Astrocyte (in vitro differentiated cells and primary cell): ENCODE results near the gene LUC7L3. TPM values are rescaled to one million over a fixed set of nuclear protein-coding genes. Genes with fewer than 3 reads are reported as not detected.

ENCODE experiments used
- DNase-seq: peaks from one replicate; pipeline ENCODE4 v3.0.0-alpha.2; 2010; ENCODE audit warnings: low read depth
- FAIRE-seq: peaks from 2 replicates; lab custom pipeline; 2011; peaks lifted over from hg19 to GRCh38; lab: Jason Lieb, UNC
- H2AFZ ChIP-seq: 2 replicates; pipeline ENCODE4 v1.6.0; 2012; ENCODE audit warnings: low read depth, low read length, inconsistent platforms
- H3K27ac ChIP-seq: 2 replicates; pipeline ENCODE4 v1.5.1; 2011; ENCODE audit warnings: low read depth, low read length, inconsistent platforms
- H3K27me3 ChIP-seq: 2 replicates; pipeline ENCODE4 v1.6.0; 2011; ENCODE audit warnings: low read length, inconsistent platforms; ENCODE audit not compliant: insufficient read depth
- H3K36me3 ChIP-seq: 2 replicates; pipeline ENCODE4 v1.5.1; 2011; ENCODE audit warnings: low read length, inconsistent platforms; ENCODE audit not compliant: insufficient read depth
- H3K4me1 ChIP-seq: 2 replicates; pipeline ENCODE4 v1.5.1; 2011; ENCODE audit warnings: low read length, inconsistent platforms; ENCODE audit not compliant: insufficient read depth
- H3K4me2 ChIP-seq: 2 replicates; pipeline ENCODE4 v1.6.0; 2012; ENCODE audit warnings: low read length, inconsistent platforms
- H3K4me3 ChIP-seq: 2 replicates; pipeline ENCODE4 v1.5.1; 2011; ENCODE audit warnings: low read depth, mild to moderate bottlenecking, low read length, inconsistent platforms; ENCODE audit not compliant: insufficient read depth
- H3K79me2 ChIP-seq: 2 replicates; pipeline ENCODE4 v1.6.0; 2012; ENCODE audit warnings: mild to moderate bottlenecking, low read length, inconsistent platforms; ENCODE audit not compliant: insufficient read depth
- H3K9ac ChIP-seq: 2 replicates; pipeline ENCODE4 v1.6.0; 2012; ENCODE audit warnings: mild to moderate bottlenecking, low read length, inconsistent platforms
- H3K9me3 ChIP-seq: 2 replicates; pipeline ENCODE4 v1.5.1; 2012; ENCODE audit warnings: low read depth, mild to moderate bottlenecking, low read length, inconsistent platforms; ENCODE audit not compliant: insufficient read depth
- H4K20me1 ChIP-seq: 2 replicates; pipeline ENCODE4 v1.6.0; 2012; ENCODE audit warnings: low read length, inconsistent platforms; ENCODE audit not compliant: insufficient read depth
- H3K27ac Mint-ChIP-seq: one replicate; pipeline ENCODE4 v1.8.0; 2021; ENCODE audit warnings: mild to moderate bottlenecking, mixed read lengths; ENCODE audit not compliant: unreplicated experiment
- H3K27me3 Mint-ChIP-seq: one replicate; pipeline ENCODE4 v1.8.0; 2021; ENCODE audit warnings: low read depth, mixed read lengths; ENCODE audit not compliant: unreplicated experiment
- H3K36me3 Mint-ChIP-seq: one replicate; pipeline ENCODE4 v1.8.0; 2021; ENCODE audit warnings: low read depth, mixed read lengths; ENCODE audit not compliant: unreplicated experiment
- H3K4me1 Mint-ChIP-seq: one replicate; pipeline ENCODE4 v1.8.0; 2021; ENCODE audit warnings: low read depth, mixed read lengths; ENCODE audit not compliant: unreplicated experiment
- H3K4me3 Mint-ChIP-seq: one replicate; pipeline ENCODE4 v1.8.0; 2021; ENCODE audit warnings: mild to moderate bottlenecking, moderate library complexity, mixed read lengths; ENCODE audit not compliant: unreplicated experiment
- H3K9me3 Mint-ChIP-seq: one replicate; pipeline ENCODE4 v1.8.0; 2021; ENCODE audit warnings: mild to moderate bottlenecking, mixed read lengths; ENCODE audit not compliant: unreplicated experiment
- CTCF ChIP-seq: IDR thresholded peaks from 2 replicates; pipeline ENCODE4 v1.5.1; 2011; ENCODE audit warnings: low read depth, mild to moderate bottlenecking, inconsistent platforms, low read length, moderate library complexity; ENCODE audit not compliant: insufficient read depth
- EZH2 ChIP-seq: IDR thresholded peaks from 2 replicates; pipeline ENCODE4 v1.6.1; 2012; ENCODE audit warnings: mild to moderate bottlenecking, low read length, inconsistent platforms; ENCODE audit not compliant: insufficient read depth
- total RNA-seq: library from RNA; stranded (reverse); gene quantifications from 2 replicates; pipeline ENCODE4 v1.2.1, GENCODE V29; 2021

Gene LUC7L3
- total RNA-seq, 1 donor from 2014 or later: 93.0 TPM

GRCh38 chr17:50735287-50735686 lies 15.9 kb downstream of the LUC7L3 start:
- H3K9ac ChIP-seq: no peak overlapping the region
- no peak overlapping the region for H3K4me2 ChIP-seq
- no peaks in the 10 kb centered on the region for H3K27me3 ChIP-seq
- Mint-ChIP-seq H3K4me3 (no peak overlapping the region), H3K9me3 (no peaks in the 10 kb centered on the region), H3K36me3 (peaks cover 8% of the 10 kb centered on the region), H3K27me3 (no peaks in the 10 kb centered on the region), H3K27ac (no peak overlapping the region), H3K4me1 (peaks cover 27% of the 10 kb centered on the region)
- DNase-seq (no peak), FAIRE-seq (no peak)
- no peak overlapping the region for H2AFZ ChIP-seq
- H3K36me3 ChIP-seq: peaks cover 14% of the 10 kb centered on the region
- TF ChIP-seq EZH2 (no peak), CTCF (no peak)
- H3K27ac ChIP-seq: no peak overlapping the region
- H3K9me3 ChIP-seq: no peaks in the 10 kb centered on the region
- no peak overlapping the region for H3K4me3 ChIP-seq
- H3K79me2 ChIP-seq: peaks cover 98% of the 10 kb centered on the region
- H4K20me1 ChIP-seq: peaks cover 89% of the 10 kb centered on the region
- H3K4me1 ChIP-seq: peaks cover 3% of the 10 kb centered on the region

GRCh38 chr17:50737118-50737698 lies 17.8 kb downstream of the LUC7L3 start:
- Histone ChIP-seq H2AFZ (no peak overlapping the region), H3K9me3 (no peaks in the 10 kb centered on the region), H3K27ac (no peak overlapping the region), H4K20me1 (peaks cover 86% of the 10 kb centered on the region), H3K27me3 (no peaks in the 10 kb centered on the region), H3K9ac (no peak overlapping the region), H3K4me3 (no peak overlapping the region), H3K4me1 (peaks cover 3% of the 10 kb centered on the region), H3K4me2 (no peak overlapping the region), H3K79me2 (peaks cover 94% of the 10 kb centered on the region), H3K36me3 (peaks cover 28% of the 10 kb centered on the region)
- H3K36me3 Mint-ChIP-seq: peaks cover 8% of the 10 kb centered on the region
- H3K4me3 Mint-ChIP-seq: no peak overlapping the region
- no peaks in the 10 kb centered on the region for H3K9me3 Mint-ChIP-seq
- DNase-seq (no peak), FAIRE-seq (no peak)
- H3K4me1 Mint-ChIP-seq: peaks cover 20% of the 10 kb centered on the region
- H3K27me3 Mint-ChIP-seq: no peaks in the 10 kb centered on the region
- TF ChIP-seq EZH2 (no peak), CTCF (no peak)
- H3K27ac Mint-ChIP-seq: no peak overlapping the region

GRCh38 chr17:50739098-50739497 lies 19.7 kb downstream of the LUC7L3 start:
- Histone ChIP-seq H3K9ac (no peak overlapping the region), H3K27me3 (no peaks in the 10 kb centered on the region), H3K4me1 (peaks cover 3% of the 10 kb centered on the region), H3K36me3 (peaks cover 45% of the 10 kb centered on the region), H3K27ac (no peak overlapping the region), H4K20me1 (peaks cover 87% of the 10 kb centered on the region), H3K4me2 (no peak overlapping the region), H3K4me3 (no peak overlapping the region), H2AFZ (no peak overlapping the region), H3K79me2 (peaks cover 83% of the 10 kb centered on the region), H3K9me3 (no peaks in the 10 kb centered on the region)
- Mint-ChIP-seq H3K36me3 (peaks cover 11% of the 10 kb centered on the region), H3K4me1 (peaks cover 20% of the 10 kb centered on the region), H3K4me3 (no peak overlapping the region), H3K27ac (peak overlapping the region; percentile 36), H3K27me3 (no peaks in the 10 kb centered on the region), H3K9me3 (no peaks in the 10 kb centered on the region)
- FAIRE-seq (no peak), DNase-seq (no peak)
- no peak for TF ChIP-seq EZH2
- no peak for TF ChIP-seq CTCF
